Measurements from ENCODE around the gene SYCE1. TPM values are rescaled to one million over a fixed set of nuclear protein-coding genes. Genes with fewer than 3 reads are reported as not detected.
"Not testable (repeated sequence)": the region's sequence is repeated elsewhere in the genome, so short reads cannot be mapped to it uniquely, and the experiment has no call there.

SYCE1 gene, protein sequence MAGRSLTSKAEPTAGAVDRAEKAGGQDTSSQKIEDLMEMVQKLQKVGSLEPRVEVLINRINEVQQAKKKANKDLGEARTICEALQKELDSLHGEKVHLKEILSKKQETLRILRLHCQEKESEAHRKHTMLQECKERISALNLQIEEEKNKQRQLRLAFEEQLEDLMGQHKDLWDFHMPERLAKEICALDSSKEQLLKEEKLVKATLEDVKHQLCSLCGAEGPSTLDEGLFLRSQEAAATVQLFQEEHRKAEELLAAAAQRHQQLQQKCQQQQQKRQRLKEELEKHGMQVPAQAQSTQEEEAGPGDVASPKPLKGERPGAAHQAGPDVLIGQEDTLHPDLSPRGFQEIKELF
- 1 to 10 TPM in 1 of 6 donors, under 1 TPM in 1, not detected in 4; 0.45 to 2.2 TPM for polyA plus RNA-seq (ENCODE audit: low read depth in 6 of 6)

DNA sequence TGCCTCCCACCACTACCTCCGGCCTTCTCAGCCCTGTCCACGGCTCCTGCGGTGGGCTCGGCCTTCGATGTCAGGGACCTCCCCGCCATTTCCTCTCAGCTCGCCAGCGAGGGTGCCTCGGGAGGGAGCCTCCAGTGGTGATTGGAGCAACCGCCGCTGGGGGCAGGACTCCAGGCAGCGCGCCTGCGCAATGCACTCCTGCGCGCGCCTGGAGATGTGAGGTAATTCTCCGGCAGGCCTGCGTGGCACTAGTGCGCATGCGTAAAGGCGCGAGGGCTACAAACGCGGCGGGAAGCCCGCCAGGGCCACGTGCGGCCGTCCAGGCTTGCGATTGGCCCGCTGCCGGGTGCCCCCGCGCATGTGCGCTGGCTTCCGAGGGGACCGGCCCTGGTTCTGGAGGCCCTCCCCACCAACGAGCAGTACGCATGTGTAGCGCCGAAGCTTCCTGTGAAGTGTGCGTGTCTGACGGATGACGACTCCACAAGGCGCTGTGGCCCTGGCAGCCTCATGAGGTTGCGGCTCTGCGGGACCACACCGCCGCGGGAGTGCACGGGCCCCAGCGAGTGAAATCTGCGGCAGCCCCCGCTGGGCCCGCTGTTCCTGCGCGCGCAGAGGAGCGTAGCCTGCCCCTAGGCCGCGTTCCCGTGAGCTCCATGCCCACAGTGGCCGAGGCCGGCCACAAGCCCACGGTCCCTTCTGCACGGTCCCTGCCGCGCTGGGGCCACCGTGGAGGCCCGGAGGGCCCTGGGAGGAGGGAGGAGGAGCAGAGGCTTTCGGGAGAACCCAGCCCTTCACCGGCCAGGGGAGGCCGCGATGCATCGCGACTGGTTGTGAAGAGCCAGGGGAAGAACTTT lies at the start of gene SYCE1:
Gene SYCE1 (minus strand): TSS at position 143 of the 854 bp plus-strand sequence. CDS start 54 bp downstream, at position 89.
- H3K27ac Mint-ChIP-seq = peak within 1 kb of the TSS in 1 of 6 donors; percentile 67
- H3K4me1 Mint-ChIP-seq = no peaks in the 10 kb centered on the region
- ATAC-seq (ENCODE audit: low read depth in 2 of 2) (peak in 1 of 2 donors; percentile 40), DNase-seq (peak; percentile 29)
- H3K27me3 Mint-ChIP-seq = peaks cover 10 to 31% (median 20%) of the 10 kb centered on the region in 3 donors
- H3K4me3 Mint-ChIP-seq = peak within 1 kb of the TSS in 1 of 8 donors; percentile 42
- peaks cover 0 to 14% (median 5%) of the 10 kb centered on the region in 7 donors for H3K9me3 Mint-ChIP-seq
- H3K36me3 Mint-ChIP-seq = peaks cover 0 to 10% of the 10 kb centered on the region in 2 donors

DNA sequence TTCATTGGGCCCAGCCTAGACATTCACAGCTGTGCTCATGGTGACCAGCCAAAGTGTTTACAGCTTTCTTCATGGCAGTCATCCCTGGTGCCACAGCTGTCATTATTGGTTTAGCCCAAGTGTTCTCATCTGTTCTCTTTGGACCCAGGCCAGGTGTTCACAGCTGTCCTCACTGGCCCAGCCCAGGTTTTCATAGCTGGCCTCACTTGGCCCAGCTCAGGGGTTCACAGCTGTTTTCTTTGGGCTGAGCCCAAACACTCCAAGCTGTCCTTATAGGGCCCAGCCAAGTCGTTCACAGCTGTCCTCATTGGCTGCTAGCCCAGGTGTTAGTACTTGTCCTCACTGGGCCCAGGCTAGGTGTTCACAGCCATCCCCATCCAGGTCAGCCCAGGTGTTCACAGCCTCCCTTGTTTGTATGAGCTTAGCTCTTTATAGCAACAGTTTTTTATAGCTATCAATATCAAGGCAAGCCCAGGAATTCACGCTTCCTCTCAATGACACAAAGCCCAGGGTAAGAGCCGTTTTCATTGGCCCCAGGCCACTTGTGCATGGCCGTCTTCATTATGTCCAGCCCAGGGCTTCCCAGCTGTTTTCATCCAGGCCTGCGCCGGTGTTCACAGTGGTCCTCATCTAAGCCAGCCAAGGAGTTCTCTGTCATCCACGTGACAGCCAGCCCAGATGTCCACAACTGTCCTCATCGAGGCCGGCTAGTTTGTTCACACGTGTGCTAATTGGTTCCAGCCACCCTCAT lies 49.6 kb upstream of the SYCE1 start:
- no peak for ATAC-seq (ENCODE audit: low read depth in 2 of 2)
- H3K27me3 Mint-ChIP-seq = peaks cover 19 to 28% (median 22%) of the 10 kb centered on the region in 3 donors

DNA sequence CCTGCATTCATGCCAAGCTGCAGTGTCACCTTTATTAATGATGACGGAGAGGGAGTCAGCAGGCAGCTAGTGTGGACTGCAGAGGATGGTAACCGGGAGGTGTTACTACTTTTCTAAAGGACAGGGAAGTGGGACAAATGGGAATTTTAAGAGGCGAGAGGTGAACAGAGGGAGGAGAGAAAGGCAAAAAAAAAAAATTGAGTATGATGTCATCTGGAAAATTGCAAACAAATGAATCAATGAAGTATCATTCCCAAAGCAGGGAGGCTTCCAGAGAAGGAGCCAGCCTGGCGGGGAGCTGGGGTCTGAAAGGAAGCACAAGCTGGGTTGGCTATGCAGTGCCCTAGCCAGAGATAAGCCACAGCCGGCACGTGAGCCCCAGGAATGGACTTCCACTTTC lies 48.3 kb upstream of the SYCE1 start:
- no peak for ATAC-seq (ENCODE audit: low read depth in 2 of 2)
- Mint-ChIP-seq H3K9me3 (peaks cover 1 to 16% (median 8%) of the 10 kb centered on the region in 7 donors), H3K4me3 (no peak overlapping the region), H3K27ac (peak overlapping the region in 1 of 6 donors; percentile 18), H3K4me1 (no peaks in the 10 kb centered on the region), H3K36me3 (no peaks in the 10 kb centered on the region), H3K27me3 (peaks cover 18 to 28% (median 25%) of the 10 kb centered on the region in 3 donors)
- no peak for DNase-seq

More for the DNA sequence above, 49.6 kb upstream of the SYCE1 start:
- Mint-ChIP-seq H3K4me1 (no peaks in the 10 kb centered on the region), H3K4me3 (no peak overlapping the region), H3K27ac (peak overlapping the region in 2 of 6 donors; percentile 57 to 59), H3K9me3 (peaks cover 1 to 15% (median 8%) of the 10 kb centered on the region in 7 donors), H3K36me3 (peaks cover 0 to 6% of the 10 kb centered on the region in 2 donors)
- no peak for DNase-seq

DNA sequence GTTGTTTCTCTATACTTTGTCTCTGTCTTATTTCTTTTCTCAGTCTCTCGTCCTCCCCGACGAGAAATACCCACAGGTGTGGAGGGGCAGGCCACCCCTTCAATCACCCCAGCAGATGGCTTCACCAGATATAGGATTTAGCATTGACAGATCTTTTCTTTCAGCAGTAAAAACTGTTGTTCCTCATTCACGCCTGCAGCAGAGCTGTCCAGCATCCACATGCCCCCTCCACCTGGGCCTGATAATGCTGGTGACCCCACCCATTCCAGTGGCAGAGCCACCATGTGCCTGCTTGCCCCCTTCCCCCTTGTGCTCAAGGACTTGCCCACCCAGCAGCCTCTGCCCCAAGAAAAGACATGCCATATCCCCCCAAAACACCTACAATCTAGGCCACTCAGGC lies 45.7 kb upstream of the SYCE1 start:
- peaks cover 32 to 44% (median 33%) of the 10 kb centered on the region in 3 donors for H3K27me3 Mint-ChIP-seq
- ATAC-seq (ENCODE audit: low read depth in 2 of 2) (no peak), DNase-seq (no peak)
- H3K36me3 Mint-ChIP-seq = no peaks in the 10 kb centered on the region
- peaks cover 3 to 40% (median 19%) of the 10 kb centered on the region in 7 donors for H3K9me3 Mint-ChIP-seq
- no peak overlapping the region for H3K4me3 Mint-ChIP-seq
- no peaks in the 10 kb centered on the region for H3K4me1 Mint-ChIP-seq
- no peak overlapping the region for H3K27ac Mint-ChIP-seq

DNA sequence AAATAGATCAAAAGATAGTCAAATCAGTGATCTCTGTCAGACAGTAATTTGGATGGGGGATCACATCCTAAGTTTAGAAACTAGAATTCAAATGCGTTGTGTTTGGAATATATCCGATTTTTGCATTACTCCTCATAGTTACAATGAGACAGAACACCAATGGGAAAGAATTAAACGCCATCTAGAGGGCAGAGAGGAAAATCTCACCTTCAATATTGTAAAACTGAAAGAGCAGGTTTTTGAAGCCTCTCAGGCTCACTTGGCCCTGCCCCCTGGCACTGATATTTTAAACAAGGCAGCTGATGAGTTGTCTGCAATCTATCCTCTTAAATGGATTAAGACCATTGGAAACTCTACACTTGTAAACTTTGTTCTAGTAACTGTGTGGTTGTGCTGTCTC lies 43.5 kb upstream of the SYCE1 start:
- Mint-ChIP-seq H3K4me1 (no peaks in the 10 kb centered on the region), H3K27ac (no peak overlapping the region), H3K36me3 (peaks cover 0 to 5% of the 10 kb centered on the region in 2 donors), H3K9me3 (peaks cover 3 to 46% (median 24%) of the 10 kb centered on the region in 7 donors), H3K27me3 (peaks cover 45 to 64% (median 53%) of the 10 kb centered on the region in 3 donors), H3K4me3 (no peak overlapping the region)
- peak in 1 of 2 donors; percentile 30 for ATAC-seq (ENCODE audit: low read depth in 2 of 2)
- no peak for DNase-seq

DNA sequence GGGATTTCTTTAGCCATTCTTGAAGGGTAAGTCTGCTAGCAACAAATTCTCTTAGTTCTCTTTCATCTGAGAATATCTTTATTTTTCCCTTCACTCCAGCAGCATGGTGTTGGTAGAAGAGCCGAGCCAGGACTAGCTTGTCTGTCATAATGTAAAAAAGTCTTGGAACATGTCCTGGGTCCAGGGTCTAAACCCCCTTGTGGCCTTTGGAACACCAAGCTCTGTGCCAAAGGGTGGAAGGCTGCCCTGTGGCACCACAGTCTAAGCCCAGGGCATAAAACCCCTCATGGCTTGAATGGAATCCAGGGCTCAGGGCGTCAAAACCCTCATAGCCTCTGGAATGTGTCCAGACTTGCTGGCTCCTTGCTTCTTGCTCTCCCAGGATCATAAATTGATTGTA lies 38.1 kb upstream of the SYCE1 start:
- peaks cover 0 to 30% (median 13%) of the 10 kb centered on the region in 7 donors for H3K9me3 Mint-ChIP-seq
- not testable (repeated sequence) for H3K4me1 Mint-ChIP-seq; H3K36me3 Mint-ChIP-seq; ATAC-seq (ENCODE audit: low read depth in 2 of 2); H3K4me3 Mint-ChIP-seq; DNase-seq; H3K27ac Mint-ChIP-seq
- H3K27me3 Mint-ChIP-seq = peaks cover 45 to 74% (median 65%) of the 10 kb centered on the region in 3 donors

DNA sequence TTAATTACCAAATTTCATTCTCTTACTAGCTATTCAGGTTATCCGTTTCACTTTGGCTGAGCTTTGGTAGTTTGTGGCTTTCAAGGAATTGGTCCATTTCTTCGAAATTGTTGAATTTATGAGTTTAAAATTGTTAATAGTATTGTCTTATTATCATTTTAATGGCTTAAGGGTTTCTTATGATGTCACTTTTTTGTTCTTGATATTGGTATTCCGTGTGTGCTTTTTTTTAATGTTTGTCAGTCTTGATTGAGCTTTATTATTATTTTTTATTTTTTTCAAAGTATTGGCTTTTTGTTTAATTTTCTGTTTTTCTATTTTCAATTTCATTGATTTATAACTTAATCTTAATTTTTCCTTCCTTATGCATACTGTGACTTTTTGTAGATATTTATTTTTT lies 35.3 kb upstream of the SYCE1 start:
- ATAC-seq (ENCODE audit: low read depth in 2 of 2) = no peak
- Mint-ChIP-seq H3K4me3 (no peak overlapping the region), H3K4me1 (no peaks in the 10 kb centered on the region), H3K36me3 (peaks cover 0 to 7% of the 10 kb centered on the region in 2 donors), H3K27ac (no peak overlapping the region), H3K9me3 (peaks cover 0 to 5% (median 0%) of the 10 kb centered on the region in 7 donors), H3K27me3 (peaks cover 64 to 74% (median 69%) of the 10 kb centered on the region in 3 donors)
- no peak for DNase-seq

DNA sequence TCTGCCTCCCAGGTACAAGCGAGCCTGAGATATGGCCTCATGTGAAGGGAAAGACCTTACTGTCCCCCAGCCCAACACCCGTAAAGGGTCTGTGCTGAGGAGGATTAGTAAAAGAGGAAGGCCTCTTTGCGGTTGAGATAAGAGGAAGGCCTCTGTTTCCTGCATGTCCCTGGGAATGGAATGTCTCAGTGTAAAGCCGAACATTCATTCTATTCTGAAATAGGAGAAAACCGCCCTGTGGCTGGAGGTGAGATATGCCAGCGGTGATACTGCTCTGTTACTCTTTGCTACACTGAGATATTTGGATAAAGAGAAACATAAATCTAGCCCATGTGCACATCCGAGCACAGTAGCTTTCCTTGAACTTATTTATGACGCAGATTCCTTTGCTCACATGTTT lies 34.5 kb upstream of the SYCE1 start:
- not testable (repeated sequence) for H3K9me3 Mint-ChIP-seq

DNA sequence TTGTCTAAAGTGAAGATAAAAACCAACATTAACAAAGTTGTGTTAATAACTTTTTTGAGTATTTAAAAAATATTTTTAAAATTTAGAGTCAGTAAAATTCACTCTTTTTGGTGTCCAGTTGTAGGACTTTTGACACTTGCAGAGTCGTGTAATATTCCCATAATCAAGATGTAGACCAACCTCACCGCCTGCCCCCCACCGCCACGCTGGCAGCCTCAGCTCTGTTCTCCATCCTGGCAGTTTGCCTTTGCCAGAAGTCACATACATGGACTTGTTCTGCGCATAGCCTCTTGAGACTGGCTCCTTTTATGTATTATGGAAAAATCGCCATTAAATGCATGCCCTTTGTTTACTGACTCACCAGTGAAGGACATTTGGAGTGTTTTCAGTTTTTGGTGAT lies 27.3 kb upstream of the SYCE1 start:
- Mint-ChIP-seq H3K36me3 (no peaks in the 10 kb centered on the region), H3K27me3 (peaks cover 30 to 42% (median 35%) of the 10 kb centered on the region in 3 donors), H3K27ac (no peak overlapping the region), H3K4me3 (no peak overlapping the region), H3K4me1 (no peaks in the 10 kb centered on the region), H3K9me3 (no peaks in the 10 kb centered on the region)
- DNase-seq = no peak
- ATAC-seq (ENCODE audit: low read depth in 2 of 2) = no peak

More for the DNA sequence above, 34.5 kb upstream of the SYCE1 start:
- not testable (repeated sequence) for H3K27ac Mint-ChIP-seq; H3K36me3 Mint-ChIP-seq; ATAC-seq (ENCODE audit: low read depth in 2 of 2); H3K4me1 Mint-ChIP-seq; DNase-seq; H3K4me3 Mint-ChIP-seq
- peaks cover 60 to 67% (median 63%) of the 10 kb centered on the region in 3 donors for H3K27me3 Mint-ChIP-seq

DNA sequence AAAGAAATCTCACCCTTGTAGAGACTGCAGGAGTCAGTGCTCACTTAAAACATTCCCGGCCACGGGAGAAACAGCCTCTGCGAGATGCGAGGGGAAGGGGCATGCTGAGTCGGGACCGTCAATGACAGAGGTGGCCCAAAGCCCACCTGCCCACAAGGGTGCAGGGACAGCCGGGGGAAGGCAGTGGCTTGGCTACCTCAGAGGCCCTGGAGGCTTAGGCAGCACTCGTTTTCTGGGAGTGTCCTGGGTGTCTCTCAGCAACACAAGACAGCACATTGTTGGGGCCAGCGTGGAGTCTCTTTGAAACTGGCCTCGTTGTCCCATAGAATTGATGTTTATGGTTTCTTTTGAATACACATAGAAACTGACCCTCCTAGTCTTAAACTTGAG lies 25.6 kb upstream of the SYCE1 start:
- DNase-seq (no peak), ATAC-seq (ENCODE audit: low read depth in 2 of 2) (no peak)
- Mint-ChIP-seq H3K36me3 (no peaks in the 10 kb centered on the region), H3K9me3 (peaks cover 0 to 3% (median 0%) of the 10 kb centered on the region in 7 donors), H3K27ac (no peak overlapping the region), H3K27me3 (peaks cover 17 to 28% (median 18%) of the 10 kb centered on the region in 3 donors), H3K4me3 (no peak overlapping the region), H3K4me1 (no peaks in the 10 kb centered on the region)

DNA sequence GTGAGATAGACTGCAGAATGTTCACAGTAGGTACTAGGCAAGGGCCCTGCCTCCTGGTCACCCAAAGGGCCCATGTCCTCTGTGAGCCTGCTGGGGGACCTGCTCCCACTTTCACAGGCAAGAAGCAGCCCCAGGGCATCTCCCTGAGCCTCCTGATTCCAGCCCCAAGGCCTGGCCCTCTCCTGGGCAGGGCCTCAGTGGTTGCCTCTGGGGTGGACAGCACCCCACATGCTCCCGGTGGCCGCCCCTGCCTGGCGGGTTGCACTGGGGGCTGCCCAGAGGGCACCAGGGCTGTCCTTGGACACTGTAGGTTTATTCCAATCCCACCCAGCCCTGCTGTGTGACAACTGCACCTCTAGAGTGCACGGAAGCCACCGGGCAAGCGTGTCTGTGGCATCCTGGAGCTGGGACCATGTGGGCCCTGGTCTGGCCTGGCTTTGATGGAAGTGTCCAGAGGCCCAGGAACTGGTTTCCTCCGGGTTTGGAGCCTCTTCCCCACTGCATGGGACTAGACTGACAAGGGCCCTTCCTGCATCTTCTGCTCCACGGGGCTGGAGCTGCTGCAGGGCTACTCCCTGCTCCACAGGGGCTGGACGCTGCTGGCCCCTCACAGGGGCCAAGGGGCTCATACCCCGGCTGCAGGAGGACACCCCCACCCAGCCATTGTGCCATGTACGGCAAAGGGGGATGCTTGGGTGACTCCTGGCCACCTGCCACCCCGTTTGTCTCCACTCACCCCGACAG lies 25.0 kb upstream of the SYCE1 start:
- H3K4me3 Mint-ChIP-seq = no peak overlapping the region
- no peak overlapping the region for H3K27ac Mint-ChIP-seq
- H3K27me3 Mint-ChIP-seq = peaks cover 16 to 27% (median 17%) of the 10 kb centered on the region in 3 donors
- H3K9me3 Mint-ChIP-seq = peaks cover 0 to 3% (median 2%) of the 10 kb centered on the region in 7 donors
- H3K36me3 Mint-ChIP-seq = no peaks in the 10 kb centered on the region
- DNase-seq (no peak), ATAC-seq (ENCODE audit: low read depth in 2 of 2) (no peak)
- H3K4me1 Mint-ChIP-seq = no peaks in the 10 kb centered on the region

DNA sequence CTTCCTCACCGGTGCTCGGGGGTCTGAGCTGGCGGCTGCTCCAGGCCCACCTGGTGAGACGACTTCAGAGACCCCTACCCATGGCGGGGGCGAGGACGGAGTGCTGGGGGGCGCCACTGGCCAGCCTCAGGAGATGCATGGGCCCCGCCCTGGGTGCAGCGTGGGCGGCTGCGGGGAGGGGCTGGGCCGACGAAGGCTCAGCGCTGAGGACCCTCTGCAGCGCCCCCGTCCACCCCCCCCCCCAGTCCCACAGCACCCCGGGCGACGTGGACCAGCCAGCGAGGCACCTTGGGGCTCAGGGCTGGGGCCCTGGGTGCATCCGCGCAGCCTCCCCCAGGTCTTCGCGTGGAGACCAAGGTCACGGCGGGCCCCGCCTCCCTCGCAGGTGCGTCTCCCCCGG lies 11.7 kb upstream of the SYCE1 start:
- not testable (repeated sequence) for H3K4me3 Mint-ChIP-seq; DNase-seq; ATAC-seq (ENCODE audit: low read depth in 2 of 2); H3K27ac Mint-ChIP-seq; H3K4me1 Mint-ChIP-seq
- peaks cover 14 to 32% (median 15%) of the 10 kb centered on the region in 7 donors for H3K9me3 Mint-ChIP-seq
- H3K36me3 Mint-ChIP-seq = peaks cover 10 to 11% of the 10 kb centered on the region in 2 donors
- peaks cover 4 to 23% (median 7%) of the 10 kb centered on the region in 3 donors for H3K27me3 Mint-ChIP-seq
